GM20431 (cell line): ENCODE results near the gene AP4S1.
"Not testable (repeated sequence)": the region's sequence is repeated elsewhere in the genome, so short reads cannot be mapped to it uniquely, and the experiment has no call there.

Experiments
- in situ Hi-C: fragments of 300-500 bp; cut with MseI, MboI; formaldehyde crosslinking; loops from one replicate; pipeline ENCODE4 v1.15.0; 2020; ENCODE audit warnings: low sequenced_read_pairs; ENCODE audit not compliant: unreplicated experiment

Gene AP4S1

DNA sequence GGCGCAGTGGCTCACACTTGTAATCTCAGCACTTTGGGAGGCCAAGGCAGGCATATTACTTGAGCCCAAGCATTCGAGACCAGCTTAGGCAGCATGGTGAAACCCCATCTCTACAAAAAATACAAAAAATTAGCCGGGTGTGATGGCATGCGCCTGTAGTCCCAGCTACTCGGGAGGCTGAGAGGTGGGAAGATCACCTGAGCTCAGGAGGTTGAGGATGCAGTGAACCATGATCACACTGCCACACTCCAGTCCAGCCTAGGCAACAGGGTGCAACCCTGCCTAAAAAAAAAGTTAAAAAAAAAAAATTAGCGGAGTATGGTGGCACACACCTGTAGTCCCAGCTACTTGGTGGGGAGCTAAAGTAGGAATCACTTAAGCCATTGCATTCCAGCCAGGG, 21.4 kb upstream of the AP4S1 start:
- in situ Hi-C loops: not testable (repeated sequence)

DNA sequence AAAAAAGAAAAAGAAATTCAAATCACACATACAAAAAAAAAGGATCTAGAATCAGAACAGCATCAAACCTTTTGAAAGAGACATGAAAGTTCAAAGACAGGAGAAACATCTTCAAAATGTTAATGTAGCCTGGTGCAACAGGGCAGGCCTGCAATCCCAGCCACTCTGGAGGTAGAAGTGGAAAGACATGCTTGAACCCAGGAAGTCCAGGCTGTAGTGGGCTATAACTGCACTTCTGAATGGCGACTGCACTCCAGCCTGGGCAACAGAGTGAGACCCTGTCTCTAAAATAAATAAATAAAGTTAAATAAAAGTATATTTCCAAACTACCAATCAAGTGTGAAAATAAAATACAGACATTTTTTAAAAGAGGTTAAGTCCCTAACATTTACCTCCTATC, 18.7 kb upstream of the AP4S1 start:
- in situ Hi-C loops: no loop called here

DNA sequence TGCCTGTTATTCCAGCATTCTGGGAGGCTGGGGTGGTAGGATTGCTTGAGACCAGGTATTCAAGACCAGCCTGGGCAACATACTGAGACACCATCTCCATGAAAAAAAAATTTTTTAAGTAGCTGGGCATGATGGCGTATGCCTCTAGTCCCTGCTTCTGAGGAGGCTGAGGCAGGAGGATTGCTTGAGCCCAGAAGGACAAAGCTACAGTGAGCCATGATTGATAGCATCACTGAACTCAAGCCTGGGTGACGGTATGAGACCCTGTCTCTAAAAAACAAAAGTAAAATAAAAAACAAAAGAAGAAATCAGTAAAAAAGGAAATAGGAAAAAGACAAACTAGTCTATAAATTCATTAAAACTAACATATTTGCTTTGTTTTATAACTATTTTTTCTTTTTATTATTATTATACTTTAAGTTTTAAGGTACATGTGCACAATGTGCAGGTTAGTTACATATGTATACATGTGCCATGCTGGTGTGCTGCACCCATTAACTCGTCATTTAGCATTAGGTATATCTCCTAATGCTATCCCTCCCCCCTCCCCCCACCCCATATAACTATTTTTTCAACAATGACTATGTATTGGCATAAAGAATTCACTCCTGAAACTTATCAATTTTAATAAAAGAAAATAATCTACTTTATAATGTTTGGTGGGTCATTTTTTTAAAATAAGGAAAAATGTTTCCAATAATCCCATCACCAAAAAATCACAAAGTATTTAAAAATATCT, 15.4 kb upstream of the AP4S1 start:
- in situ Hi-C loops: no loop called here

DNA sequence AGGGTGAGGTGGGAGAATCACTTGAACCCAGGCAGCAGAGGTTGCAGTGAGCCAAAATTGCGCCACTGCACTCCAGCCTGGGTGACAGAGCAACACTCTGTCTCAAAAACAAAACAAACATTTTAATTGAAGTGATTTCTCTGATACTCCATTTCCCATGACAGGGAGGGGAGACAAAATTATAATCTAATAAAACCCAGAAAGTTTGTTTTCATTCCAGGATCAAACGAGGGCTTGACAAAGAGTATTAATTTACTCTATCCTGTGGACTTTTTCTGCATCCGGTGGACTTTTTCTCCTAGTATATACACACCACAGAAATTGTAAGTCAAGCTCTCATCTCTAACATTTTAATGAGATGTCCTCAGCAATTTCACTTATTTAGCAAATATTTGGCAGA, 14.5 kb upstream of the AP4S1 start:
- in situ Hi-C loops: no loop called here

DNA sequence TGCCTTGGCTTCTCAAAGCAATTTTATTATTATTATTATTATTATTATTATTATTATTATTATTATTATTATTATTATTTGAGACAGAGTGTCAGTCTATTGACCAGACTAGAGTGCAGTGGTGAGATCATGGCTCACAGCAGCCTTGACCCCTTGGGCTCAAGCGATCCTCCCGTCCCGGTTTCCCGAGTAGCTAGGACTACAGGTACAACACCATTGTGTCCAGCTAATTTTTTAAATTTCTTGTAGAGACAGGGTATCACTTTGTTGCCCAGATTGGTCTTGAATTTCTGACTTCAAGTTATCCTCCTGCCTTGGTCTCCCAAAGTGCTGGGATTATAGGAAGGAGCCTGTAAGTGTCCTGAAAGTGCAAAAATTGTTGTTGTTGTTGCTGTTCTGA, 11.6 kb upstream of the AP4S1 start:
- in situ Hi-C loops: no loop called here

DNA sequence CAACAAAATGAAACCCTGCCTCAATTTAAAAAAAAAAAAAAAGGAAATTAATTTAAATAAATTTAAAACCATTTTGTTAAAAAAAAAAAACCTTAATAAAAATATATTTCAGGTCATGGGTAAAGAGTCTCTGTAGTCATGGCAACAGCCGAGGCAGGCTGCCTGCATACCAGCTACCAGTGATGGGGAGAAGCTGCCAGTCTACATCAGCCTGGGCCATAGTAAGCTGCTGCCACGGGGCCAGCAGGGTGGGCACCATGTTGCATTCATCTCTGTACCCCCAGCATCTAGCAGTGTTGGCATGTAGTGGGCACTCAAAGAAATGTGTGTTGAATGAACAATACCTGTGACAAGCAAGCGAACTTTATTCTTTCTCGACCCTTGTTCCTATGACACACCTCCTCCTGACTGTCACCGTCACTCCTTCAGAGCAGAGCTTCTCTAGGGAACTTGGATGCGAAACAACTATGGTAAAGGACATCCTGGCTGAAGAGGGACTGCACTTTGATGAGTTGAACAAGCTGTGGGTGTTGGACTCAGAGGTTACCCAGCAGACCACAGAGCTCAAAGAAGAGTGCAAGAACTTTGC, 7.3 kb upstream of the AP4S1 start:
- in situ Hi-C loops: no loop called here

DNA sequence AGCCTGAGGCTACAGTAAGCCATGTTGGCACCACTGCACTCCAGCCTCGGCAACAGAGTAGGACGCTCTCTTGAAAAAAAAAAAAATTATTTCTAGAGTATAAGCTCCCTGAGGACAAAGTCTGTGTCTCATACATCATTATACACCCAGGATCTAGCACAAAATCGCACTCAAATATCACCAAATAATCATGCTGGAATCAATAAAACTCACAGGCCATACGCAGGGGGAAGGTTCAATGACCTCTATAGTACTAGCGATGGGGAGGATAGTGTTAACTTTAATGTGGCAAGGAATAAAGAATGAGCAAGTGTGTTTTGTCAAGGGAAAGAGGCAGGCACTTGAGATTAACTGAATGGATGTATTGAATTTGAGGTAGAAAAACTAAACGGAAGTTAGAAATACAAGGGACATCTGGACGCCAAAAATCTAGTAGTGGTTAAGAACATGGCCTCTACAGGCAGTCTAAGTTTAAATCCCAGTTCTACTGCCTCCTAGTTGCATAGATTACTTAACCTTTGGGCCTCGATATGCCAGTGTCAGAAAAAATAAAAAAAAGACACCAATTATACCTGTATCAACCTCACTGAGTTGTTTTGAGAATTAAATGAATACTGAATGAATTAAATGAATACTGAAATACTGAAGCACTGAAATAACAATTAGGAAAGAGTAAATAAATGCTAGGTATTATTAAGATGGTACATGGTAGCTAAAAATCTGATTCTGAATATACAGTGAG, 4.4 kb upstream of the AP4S1 start:
- in situ Hi-C loops: no loop called here

DNA sequence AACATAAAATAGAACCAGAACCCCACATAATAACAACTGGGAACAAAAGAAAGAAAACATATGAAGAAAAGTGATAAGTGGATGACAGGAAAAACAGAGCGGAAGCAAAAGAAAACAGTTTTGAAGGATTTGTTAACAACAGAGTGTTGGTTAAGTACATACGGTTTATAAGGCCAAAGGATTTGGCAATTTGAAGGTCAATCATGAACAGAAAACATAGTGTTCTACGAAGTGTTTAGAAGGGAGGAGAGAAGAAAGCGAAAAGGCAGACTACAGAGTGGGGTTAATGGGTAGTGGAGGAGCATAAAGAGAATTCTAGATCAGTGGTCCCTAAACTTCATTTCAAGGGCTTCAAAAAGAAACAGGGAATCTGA, 3.9 kb upstream of the AP4S1 start:
- in situ Hi-C loops: no loop called here

DNA sequence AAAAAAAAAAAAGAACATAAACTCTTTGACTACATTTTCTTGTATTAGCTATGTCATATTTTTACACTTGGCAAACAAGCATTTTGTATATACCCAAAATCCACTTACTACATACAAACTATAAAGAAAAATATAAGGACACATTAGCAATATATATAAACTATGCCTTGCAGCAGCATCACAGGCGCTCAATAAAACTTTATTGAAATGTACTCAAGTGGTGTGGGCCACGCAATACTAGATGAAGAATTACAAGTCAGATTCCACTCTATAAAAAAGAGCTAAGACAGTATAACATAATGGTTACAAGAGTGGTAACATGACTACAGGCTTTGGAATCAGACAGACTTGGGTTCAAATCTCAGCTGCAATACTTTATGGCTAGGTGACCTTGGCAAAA, 3.1 kb upstream of the AP4S1 start:
- in situ Hi-C loops: no loop called here

DNA sequence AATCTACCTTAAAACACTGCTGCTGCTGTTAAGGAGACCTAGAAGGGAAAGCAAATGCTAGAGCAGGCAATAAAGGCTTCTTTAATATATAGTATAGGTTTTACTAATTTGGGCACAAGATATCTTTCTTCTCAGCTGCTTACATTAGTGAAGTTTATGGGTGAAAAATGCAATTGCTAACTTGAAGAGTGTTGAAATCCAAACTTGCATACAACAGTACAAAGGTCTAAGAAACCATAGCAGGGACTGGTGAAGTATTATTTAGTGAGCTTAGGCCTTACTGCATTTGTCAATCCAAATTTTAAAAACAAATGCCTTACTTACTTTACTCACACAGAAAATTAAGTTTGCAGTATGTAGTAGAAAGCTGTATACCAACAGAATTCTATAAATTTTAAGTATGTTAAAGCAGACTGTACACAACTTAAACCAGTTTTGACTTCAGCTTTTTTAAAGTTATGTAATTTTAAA, 1.4 kb upstream of the AP4S1 start:
- in situ Hi-C loops: no loop called here

DNA sequence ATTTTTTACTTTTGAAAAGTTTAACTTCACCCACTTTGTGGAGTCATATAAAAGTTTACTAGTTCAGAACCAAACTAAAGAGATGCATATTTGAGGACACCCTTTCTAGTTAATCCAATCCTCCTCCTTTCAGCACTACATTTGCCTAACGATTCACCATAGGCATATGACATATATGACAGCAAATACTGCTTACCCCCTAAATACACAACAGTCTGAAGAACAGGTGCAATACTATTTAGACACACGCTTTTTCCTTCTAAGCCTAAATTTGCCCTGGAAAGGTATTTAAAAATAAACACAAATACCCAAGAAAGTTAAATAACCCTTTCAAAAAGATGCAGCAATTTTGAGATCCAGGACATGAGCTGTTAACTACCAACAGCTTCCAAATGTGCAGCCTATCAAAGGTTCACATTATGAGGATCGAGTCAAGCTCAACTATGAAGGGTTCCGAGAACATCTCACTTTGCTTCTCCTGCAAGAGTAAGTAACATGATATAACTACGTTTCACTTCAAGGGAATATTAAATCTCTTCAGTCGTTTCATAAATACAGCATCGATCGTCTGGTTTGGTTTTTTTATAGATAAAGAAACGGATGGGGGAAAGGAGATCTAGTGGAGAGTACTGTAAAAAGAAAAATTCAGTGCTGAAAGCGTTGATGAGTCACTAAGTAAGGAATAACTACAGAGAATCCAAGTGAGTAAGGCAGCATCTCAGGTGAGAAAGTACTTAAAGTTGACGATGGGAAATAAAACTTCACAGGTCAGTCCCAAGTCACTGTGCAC, 677 bp upstream of the AP4S1 start:
- in situ Hi-C loops: no loop called here

DNA sequence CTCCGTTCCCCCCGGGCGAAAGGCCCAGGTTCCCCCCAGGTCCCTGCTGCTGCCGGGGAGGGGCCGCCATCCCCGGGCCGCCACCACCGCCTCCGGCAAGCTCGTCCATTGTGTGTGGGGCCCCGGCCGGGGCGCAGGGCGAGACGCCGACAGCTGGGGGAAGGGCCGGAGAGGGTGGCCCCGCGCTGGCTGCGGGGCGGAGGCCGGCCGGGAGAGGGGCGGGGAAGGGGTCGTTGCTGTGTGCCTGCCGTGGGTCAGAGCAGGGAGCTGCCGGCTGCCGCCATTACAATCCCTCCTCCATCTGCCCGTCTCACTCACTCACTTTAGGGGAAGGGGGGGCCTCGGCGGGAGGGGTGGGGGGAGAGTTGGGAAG, 614 bp downstream of the AP4S1 start, which contains the start of gene STRN3:
TSS of gene STRN3 (minus strand) at position 303 of the 373 bp plus-strand sequence. CDS start at position 109, 194 bp downstream.
- in situ Hi-C loops: no loop called here

DNA sequence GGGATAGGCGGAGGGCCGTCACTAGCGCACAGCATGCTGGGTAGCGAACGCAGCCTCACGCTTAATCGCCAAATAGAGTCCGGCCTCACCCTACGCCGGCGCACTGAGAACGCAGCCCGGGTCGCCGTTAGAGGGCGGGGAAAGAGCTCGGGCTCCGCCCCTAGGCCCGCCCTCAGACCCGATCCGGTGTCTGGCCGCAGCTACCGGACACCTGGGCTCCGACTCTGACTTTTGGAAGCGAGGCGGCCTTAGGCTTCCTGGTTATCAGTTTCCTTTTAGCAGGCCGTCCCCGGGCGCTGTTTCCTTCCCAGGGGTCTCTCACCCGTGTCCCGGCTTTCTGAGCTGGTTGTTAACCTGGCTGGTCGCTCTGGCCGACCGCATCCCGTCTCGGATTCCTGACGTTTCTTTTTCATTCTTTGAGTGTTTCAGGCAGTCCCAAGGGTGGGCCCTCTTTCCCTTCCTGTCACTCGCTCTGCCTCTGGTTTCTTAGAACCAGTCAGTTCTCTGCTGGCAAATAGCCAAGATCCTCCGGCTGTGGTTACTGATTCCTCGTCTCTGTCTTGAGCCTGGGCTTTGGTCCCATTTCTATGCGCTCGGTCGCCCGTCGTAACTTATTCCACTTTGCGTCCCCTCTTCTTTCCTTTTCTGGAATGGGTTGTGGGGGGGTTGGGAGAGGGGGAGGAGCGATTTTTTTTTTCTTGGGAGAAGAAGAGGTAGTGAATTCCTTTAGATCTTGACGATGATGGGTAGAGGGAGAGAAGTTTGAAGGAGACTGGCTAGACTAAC, 1.2 kb downstream of the AP4S1 start:
- in situ Hi-C loops: no loop called here

DNA sequence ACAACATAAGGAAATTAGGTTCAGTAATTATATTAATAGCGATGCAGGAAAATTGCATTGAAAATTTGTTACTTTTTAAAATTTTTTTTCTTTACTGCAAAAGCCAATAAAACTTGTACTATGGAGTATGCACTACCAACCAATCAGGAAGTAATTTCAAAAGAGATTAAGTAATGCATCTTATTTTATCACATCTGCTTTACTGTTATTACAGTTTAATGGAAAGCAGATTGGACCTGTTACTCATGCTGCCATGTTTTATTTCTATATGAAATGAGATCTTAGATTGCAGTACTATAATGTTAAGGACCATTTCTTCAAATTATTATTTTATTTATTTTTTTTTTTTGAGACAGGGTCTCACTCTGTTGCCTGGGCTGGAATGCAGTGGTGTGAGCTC, 2.4 kb downstream of the AP4S1 start:
- in situ Hi-C loops: no loop called here

DNA sequence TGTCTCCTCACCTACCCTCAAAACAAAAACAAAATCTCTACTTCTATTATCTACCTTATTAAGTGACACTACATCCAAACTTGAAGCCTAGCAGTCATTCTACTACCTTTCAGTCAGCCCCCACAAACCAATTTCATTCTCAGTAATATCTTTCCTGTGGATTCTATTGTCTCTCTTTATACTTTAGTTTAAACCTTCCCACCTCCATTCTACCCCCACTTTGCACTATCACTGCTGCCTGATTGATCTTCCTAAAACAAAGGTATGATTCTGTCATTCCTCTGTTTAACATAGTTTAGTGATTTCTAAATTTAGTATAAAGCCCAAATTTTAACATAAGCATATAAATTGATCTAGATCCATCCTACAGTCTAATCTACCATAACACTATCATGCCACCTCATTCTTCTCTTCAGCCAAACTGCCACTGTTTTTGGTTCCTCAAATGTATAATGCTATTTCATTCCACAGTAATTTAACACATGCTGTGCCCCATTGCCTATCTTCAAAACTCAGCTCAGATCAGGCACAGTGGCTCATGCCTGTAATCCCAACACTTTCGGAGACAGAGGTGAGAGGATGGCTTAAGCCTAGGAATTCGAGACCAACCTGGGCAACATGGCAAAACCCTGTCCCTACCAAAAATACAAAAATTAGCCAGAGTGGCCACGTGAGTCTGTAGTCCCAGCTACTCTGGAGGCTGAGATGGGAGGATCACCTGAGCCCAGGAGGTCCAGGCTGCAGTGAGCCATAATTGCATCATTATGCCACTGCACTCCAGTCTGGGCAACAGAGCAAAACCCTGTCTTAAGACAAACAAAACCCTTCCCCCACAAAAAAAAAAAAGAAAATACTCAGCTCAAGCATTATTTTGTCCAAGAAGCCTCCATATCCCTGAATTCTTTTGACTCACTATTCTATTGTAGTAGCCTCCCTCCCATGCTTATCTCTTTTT, 3.8 kb downstream of the AP4S1 start:
- in situ Hi-C loops: no loop called here

DNA sequence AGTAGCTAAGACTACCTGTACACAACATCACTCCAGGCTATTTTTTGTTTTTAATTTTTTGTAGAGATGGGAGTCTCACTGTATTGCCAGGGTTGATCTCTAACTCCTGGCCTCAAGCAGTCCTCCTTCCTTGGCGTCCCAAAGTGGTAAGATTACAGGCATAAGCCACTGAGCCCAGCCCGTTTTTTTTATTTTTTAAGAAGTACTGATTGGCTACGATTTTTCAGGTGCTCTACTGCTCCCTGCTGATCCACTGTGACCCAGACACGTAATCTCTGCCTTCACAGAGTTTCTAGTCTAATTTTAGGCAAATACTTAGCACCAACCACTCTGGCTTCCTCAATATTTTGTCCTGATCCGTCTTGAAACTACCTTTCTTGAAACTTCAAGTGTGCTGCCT, 5.0 kb downstream of the AP4S1 start:
- in situ Hi-C loops: no loop called here

DNA sequence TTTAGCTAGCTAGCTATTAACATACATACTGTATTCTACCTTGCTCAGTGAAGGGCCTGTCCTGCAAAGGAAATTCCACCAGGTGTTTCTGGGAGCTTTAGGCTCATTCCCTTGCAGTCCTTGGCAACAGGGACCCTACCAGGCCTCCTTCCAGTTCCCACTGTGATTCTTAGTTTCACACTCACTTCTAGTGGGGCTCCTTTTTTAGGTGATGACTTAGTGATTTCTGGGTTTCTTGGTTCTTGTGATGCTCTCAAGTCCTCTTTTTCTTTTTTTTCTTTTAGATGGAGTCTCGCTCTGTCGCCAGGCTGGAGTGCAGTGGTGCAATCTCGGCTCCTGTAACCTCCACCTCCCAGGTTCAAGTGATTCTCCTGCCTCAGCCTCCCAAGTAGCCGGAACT, 11.1 kb downstream of the AP4S1 start:
- in situ Hi-C loops: no loop called here

DNA sequence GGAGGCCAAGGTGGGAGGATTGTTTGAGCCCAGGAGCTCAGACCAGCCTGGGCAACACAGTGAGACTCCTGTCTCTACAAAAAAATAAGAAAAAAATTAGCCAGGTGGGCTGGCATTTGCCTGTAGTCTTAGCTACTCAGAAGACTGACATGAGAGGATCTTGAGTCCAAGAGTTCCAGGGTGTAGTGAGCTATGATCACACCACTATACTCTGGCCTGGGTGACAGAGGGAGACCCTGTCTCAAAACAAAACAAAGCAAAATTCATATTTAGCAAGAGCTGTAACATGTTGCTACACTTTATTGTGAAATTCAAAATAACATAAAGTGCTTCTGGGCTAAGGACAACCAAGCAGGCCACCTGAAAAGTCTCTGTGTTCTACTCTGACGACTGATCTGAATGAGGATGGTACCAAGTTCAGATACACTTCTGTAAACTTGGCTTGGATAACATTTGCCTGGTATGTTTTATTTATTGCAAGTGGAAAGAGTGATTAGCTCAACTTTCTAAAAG, 12.3 kb downstream of the AP4S1 start:
- in situ Hi-C loops: no loop called here
